ENCODE results near the gene IL22RA1. TPM values are rescaled to one million over a fixed set of nuclear protein-coding genes. Genes with fewer than 3 reads are reported as not detected.

Gene IL22RA1
- total and polyA plus RNA-seq, 2 of the 8 experiments (the other 6 are each of a cell fraction or from before 2014, with no cell fraction given), result 0.17 to 0.32 TPM

DNA sequence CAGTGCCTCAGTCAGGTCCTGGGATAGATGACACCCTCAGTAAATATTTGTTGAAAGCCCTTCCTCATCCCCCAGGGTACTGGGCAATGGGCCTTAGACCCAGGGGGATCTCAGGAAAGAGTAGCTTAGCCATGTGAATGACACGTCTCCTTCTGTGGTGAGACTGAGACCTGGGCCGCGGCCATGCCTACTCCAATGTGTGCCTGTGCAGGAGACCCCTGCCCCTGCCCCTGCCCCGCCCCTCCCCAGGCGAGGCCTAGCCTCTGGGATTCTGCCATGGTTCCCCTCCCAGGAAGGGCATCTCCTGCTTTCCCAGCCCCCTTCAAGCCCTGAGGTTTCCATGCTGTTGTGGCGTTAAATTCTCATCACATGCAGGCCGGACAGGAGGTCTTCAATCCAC, 38.1 kb downstream of the IL22RA1 start:
- Histone ChIP-seq H3K9me3 (ENCODE audit: insufficient read depth in 2 of 2, low read depth in 1 of 2, low read length in 1 of 2) (no peaks in the 10 kb centered on the region), H4K20me1 (replicated peaks in 1 of 2; ENCODE audit: control insufficient read depth in 1 of 2, insufficient read depth in 2 of 2, low read length in 2 of 2) (no peaks in the 10 kb centered on the region), H3K27ac (ENCODE audit: low read depth, low read length) (no peak overlapping the region), H2AFZ (ENCODE audit: low read length) (no peak overlapping the region), H2BK120ac (replicated peaks; ENCODE audit: low read depth, low read length) (no peak overlapping the region), H2BK5ac (ENCODE audit: low read depth, low read length) (no peak overlapping the region), H3K27me3 (replicated peaks in 1 of 4; ENCODE audit: control insufficient read depth in 3 of 4, extremely low read depth in 1 of 4, insufficient read depth in 3 of 4, low read length in 3 of 4) (no peaks in the 10 kb centered on the region), H3K4me1 (replicated peaks in 1 of 4; ENCODE audit: control insufficient read depth in 3 of 4, insufficient read depth in 4 of 4, low read length in 3 of 4) (peaks cover 0 to 5% (median 2%) of the 10 kb centered on the region in 4 experiments; a peak in 3 of 7 replicates), H3K9ac (replicated peaks in 1 of 4; ENCODE audit: extremely low read depth in 1 of 4, low read depth in 3 of 4, low read length in 3 of 4) (no peak overlapping the region), H2BK20ac (ENCODE audit: low read length) (no peak overlapping the region), H4K8ac (ENCODE audit: extremely low read depth, insufficient read depth, low read length) (no peak overlapping the region), H3K36me3 (ENCODE audit: control insufficient read depth in 2 of 4, insufficient read depth in 4 of 4, low read length in 3 of 4) (no peaks in the 10 kb centered on the region), H3K18ac (ENCODE audit: extremely low read depth, low read length) (no peak overlapping the region), H2AK5ac (ENCODE audit: low read depth, low read length) (no peak overlapping the region), H4K91ac (replicated peaks; ENCODE audit: insufficient read length, low read length) (no peak overlapping the region), H4K5ac (ENCODE audit: insufficient read length, low read depth, low read length) (no peak overlapping the region), H3K4ac (replicated peaks; ENCODE audit: insufficient read length, low read depth, low read length) (no peak overlapping the region), H3K79me1 (ENCODE audit: low read depth, low read length) (no peaks in the 10 kb centered on the region), H3K4me3 (ENCODE audit: extremely low read depth in 1 of 4, insufficient read depth in 2 of 4, low read depth in 3 of 4, low read length in 4 of 4) (no peak overlapping the region), H2BK15ac (ENCODE audit: low read length) (0 out of 2 replicates have a peak overlapping the region, but pooled peaks have one; percentile 31), H3K56ac (replicated peaks; ENCODE audit: insufficient read length, low read depth, low read length) (no peak overlapping the region), H2BK12ac (ENCODE audit: low read depth, low read length) (0 out of 2 replicates have a peak overlapping the region, but pooled peaks have one; percentile 17), H3K4me2 (ENCODE audit: insufficient read depth in 1 of 2, low read depth in 2 of 2, low read length in 2 of 2) (no peak overlapping the region), H3K14ac (ENCODE audit: insufficient read length) (no peak overlapping the region), H3K23ac (ENCODE audit: insufficient read length) (no peak overlapping the region), H3K79me2 (ENCODE audit: control insufficient read depth in 1 of 2, insufficient read depth in 2 of 2, low read length in 2 of 2) (no peaks in the 10 kb centered on the region), H3K23me2 (ENCODE audit: low read depth, low read length) (no peaks in the 10 kb centered on the region)
- ChIA-PET CTCF (ENCODE audit: partially characterized antibody) (interaction anchor here (0.6 to 2.7 kb wide), 10 partner anchors 9 to 86 kb away, joined by 3 to 10 read pairs (median 4); no protein-coding TSS in a partner anchor), POLR2A (ENCODE audit: partially characterized antibody) (interaction anchor here (1.0 to 1.3 kb wide), 5 partner anchors 10 to 145 kb away, joined by 3 to 5 read pairs (median 3); partner anchors contain the start of gene PNRC2)
- WGBS, 2 experiments (ENCODE audit: extremely low coverage in 1 of 2, insufficient coverage in 1 of 2, insufficient read length in 1 of 2, insufficient replicate concordance in 2 of 2, low coverage in 1 of 2, low lambda C conversion rate in 2 of 2, missing lambda C conversion rate in 1 of 2), result 79% methylated on average over 3 of the region's 7 CpGs; no CpG with 5 or more reads in 1 of the 2 experiments
- DNase-seq (ENCODE audit: low read depth in 1 of 2, low spot score in 2 of 2) (no peak), FAIRE-seq (no peak)
- TF ChIP-seq CHD1 (IDR thresholded peaks at IDR 0.05; ENCODE audit: low read depth, low read length) (no peak), POLR2AphosphoS5 (IDR thresholded peaks at IDR 0.05; ENCODE audit: low read depth, low read length) (no peak), CEBPB (IDR thresholded peaks at IDR 0.05; ENCODE audit: low read depth, low read length) (no peak), SP4 (IDR thresholded peaks at IDR 0.05; ENCODE audit: low read length) (no peak), CTBP2 (IDR thresholded peaks at IDR 0.05; ENCODE audit: borderline replicate concordance, insufficient read depth, insufficient read length, low read length) (no peak), KDM1A (IDR thresholded peaks at IDR 0.05; ENCODE audit: borderline replicate concordance, low read length) (no peak), HDAC6 (IDR thresholded peaks at IDR 0.05; ENCODE audit: low read depth, low read length) (no peak), BCL11A (IDR thresholded peaks at IDR 0.05; ENCODE audit: low read depth in 2 of 2, low read length in 2 of 2) (no peak), GABPA (IDR thresholded peaks at IDR 0.05; ENCODE audit: borderline replicate concordance, insufficient read depth, low read length) (no peak), POU5F1 (IDR thresholded peaks at IDR 0.05; ENCODE audit: low read depth, low read length) (no peak)
- TF ChIP-seq, protein P1, sequence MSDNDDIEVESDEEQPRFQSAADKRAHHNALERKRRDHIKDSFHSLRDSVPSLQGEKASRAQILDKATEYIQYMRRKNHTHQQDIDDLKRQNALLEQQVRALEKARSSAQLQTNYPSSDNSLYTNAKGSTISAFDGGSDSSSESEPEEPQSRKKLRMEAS (IDR thresholded peaks at IDR 0.05), result no peak
